ENCODE measurements around the gene IRF2BPL.
A peak's percentile ranks its signal among the peaks of the same experiment; 100 is the strongest.

The IRF2BPL gene

DNA sequence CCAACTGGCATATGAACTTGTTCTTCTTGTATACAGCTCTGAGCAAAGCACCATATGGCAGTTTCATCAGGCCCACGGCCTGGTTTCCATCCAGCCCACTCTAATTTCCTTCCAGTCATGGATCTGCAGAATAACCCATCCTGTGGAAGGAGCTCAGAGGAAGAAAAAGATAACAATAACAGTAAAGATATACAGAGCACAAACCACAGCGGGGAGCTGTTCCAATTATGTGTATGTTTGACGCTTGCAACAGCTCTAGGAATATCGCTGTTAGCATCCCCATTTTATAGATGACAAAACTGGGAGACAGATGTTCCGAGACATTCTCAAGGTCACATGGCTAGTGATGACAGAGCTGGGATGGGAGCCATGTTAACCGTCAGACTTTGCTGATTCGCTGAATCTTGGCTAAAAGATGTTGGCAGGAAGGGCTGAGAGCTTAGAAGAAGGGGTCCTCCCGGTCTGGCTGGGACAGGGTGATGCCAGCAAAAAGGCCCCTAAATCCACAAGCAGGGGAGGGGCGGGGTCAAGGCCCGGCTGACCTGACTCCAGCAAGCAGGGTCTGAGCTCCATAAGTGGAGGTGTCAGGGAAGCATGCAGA, 35.2 kb upstream of the IRF2BPL start:
- Mint-ChIP-seq H3K36me3 (ENCODE audit: low read depth) (no peaks in the 10 kb centered on the region), H3K27ac (peak overlapping the region; percentile 50), H3K9me3 (no peaks in the 10 kb centered on the region), H3K27me3 (peaks cover 15% of the 10 kb centered on the region), H3K4me3 (no peak overlapping the region), H3K4me1 (ENCODE audit: low read depth) (peaks cover 45% of the 10 kb centered on the region)
- intact Hi-C loops (cut with micrococcal nuclease): no loop called here

DNA sequence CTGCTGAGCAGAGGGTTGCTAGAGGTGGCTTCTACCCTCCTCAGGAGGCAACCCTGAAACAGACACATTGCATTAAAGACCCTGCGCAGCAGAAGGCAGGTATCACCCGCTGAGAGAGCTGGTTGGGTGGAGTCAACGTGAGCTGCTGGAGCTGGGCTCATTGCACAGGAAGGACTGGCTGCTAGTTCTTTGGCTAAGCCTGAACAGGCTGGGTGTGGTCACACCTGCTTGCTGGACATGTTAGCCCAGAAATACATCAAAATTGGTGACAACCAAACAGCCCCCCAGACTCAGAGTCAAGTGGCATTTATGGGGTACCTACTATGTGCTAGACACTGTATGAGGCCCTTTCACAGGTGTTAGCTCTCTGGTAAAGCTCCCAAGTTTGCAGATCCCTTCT, 33.8 kb upstream of the IRF2BPL start:
- H3K4me3 Mint-ChIP-seq: no peak overlapping the region
- H3K27ac Mint-ChIP-seq: no peak overlapping the region
- intact Hi-C loops (cut with micrococcal nuclease): no loop called here
- H3K36me3 Mint-ChIP-seq (ENCODE audit: low read depth): no peaks in the 10 kb centered on the region
- peaks cover 40% of the 10 kb centered on the region for H3K4me1 Mint-ChIP-seq (ENCODE audit: low read depth)
- H3K9me3 Mint-ChIP-seq: no peaks in the 10 kb centered on the region
- H3K27me3 Mint-ChIP-seq: peaks cover 11% of the 10 kb centered on the region

GRCh38 chr14:77061630-77062257, 33.2 kb upstream of the IRF2BPL start:
- Mint-ChIP-seq H3K9me3 (no peaks in the 10 kb centered on the region), H3K36me3 (ENCODE audit: low read depth) (no peaks in the 10 kb centered on the region), H3K4me1 (ENCODE audit: low read depth) (peaks cover 40% of the 10 kb centered on the region), H3K27ac (no peak overlapping the region), H3K4me3 (no peak overlapping the region), H3K27me3 (peaks cover 11% of the 10 kb centered on the region)
- intact Hi-C loops (cut with micrococcal nuclease): no loop called here

DNA sequence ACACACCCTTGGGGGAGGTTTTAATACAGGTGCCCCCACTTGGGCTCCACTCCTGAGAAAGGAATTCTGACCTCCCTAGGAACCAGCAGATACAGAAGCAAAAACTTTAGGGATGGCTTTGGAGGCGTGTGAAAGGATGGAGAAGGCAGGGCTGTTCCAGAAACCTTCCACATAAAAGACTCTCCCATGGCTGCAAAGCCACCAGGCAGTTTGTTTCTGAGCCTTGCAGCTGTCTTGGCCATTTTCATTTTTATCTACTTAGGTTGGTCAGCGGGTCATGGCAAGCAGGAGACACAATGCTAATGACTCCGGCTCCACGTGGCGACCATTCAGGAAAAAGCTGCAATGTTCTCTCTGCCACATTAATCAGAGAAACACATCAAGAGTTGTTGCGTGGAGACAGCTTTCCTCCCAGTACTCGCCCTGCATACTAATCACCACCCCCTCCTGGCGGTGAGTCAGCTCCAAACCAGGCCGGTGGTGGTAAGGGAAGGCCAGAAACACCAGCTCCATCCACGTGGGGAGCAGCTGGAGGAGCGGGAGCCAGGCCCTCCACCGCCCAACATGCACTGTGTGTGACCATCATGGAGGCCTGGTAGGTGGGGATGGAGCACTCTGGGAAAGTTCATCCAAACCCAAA, 30.9 kb upstream of the IRF2BPL start:
- Mint-ChIP-seq H3K4me3 (no peak overlapping the region), H3K9me3 (peaks cover 9% of the 10 kb centered on the region), H3K36me3 (ENCODE audit: low read depth) (no peaks in the 10 kb centered on the region), H3K27me3 (peaks cover 8% of the 10 kb centered on the region), H3K4me1 (ENCODE audit: low read depth) (peaks cover 24% of the 10 kb centered on the region), H3K27ac (no peak overlapping the region)
- intact Hi-C loops (cut with micrococcal nuclease): no loop called here

- no peaks in the 10 kb centered on the region for H3K36me3 Mint-ChIP-seq (ENCODE audit: low read depth)
- intact Hi-C loops (cut with micrococcal nuclease): no loop called here
- peaks cover 7% of the 10 kb centered on the region for H3K27me3 Mint-ChIP-seq
- H3K9me3 Mint-ChIP-seq: peaks cover 9% of the 10 kb centered on the region
- no peak overlapping the region for H3K4me3 Mint-ChIP-seq
- H3K27ac Mint-ChIP-seq: no peak overlapping the region
- H3K4me1 Mint-ChIP-seq (ENCODE audit: low read depth): peaks cover 21% of the 10 kb centered on the region
These were observed 30.3 kb upstream of the IRF2BPL start for GRCh38 chr14:77058785-77059184.

- H3K36me3 Mint-ChIP-seq (ENCODE audit: low read depth): no peaks in the 10 kb centered on the region
These were observed 29.6 kb upstream of the IRF2BPL start for GRCh38 chr14:77058117-77058516.

DNA sequence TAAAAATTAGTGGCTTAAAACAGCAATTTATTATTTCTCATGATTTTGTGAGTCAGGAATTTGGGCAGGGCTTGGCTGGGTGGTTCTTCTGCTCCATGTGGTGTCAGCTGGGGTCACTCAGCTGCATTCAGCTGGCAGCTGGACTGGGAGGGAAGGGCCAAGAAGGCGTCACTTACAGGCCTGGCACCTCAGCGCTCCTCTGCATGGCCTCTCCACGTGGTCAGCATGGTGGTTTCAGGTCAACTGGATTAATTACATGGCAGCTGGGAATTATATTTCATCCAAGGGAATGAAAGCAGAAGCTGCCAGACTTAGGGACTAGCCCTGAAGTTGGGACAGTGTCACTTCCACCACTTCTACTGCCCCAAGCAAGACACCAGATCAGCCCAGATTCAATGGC, 27.5 kb upstream of the IRF2BPL start:
- Mint-ChIP-seq H3K4me3 (no peak overlapping the region), H3K9me3 (peaks cover 9% of the 10 kb centered on the region), H3K27ac (no peak overlapping the region), H3K4me1 (ENCODE audit: low read depth) (peaks cover 34% of the 10 kb centered on the region), H3K36me3 (ENCODE audit: low read depth) (no peaks in the 10 kb centered on the region), H3K27me3 (peaks cover 3% of the 10 kb centered on the region)
- intact Hi-C loops (cut with micrococcal nuclease): no loop called here

More at GRCh38 chr14:77058117-77058516, 29.6 kb upstream of the IRF2BPL start:
- peaks cover 19% of the 10 kb centered on the region for H3K4me1 Mint-ChIP-seq (ENCODE audit: low read depth)
- peaks cover 9% of the 10 kb centered on the region for H3K9me3 Mint-ChIP-seq
- intact Hi-C loops (cut with micrococcal nuclease): no loop called here
- no peak overlapping the region for H3K27ac Mint-ChIP-seq
- H3K27me3 Mint-ChIP-seq: peaks cover 6% of the 10 kb centered on the region
- no peak overlapping the region for H3K4me3 Mint-ChIP-seq

DNA sequence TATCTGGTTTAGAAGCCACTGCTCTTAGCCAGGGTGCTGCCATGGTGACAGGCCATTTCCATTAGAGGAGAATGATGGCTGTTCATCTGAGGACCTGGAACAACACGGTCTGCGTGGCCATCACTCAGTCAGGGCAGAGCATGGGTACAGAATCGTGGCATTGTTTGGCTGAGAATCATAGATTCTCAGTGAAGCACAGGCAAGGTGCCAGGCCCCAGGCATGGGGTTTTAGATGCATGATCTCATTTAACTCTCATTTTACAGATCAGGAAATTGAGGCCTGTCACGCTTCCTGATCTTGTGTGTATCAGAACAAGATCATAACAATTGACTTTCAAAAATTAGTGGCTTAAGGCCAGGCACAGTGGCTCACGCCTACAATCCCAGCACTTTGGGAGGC, 26.8 kb upstream of the IRF2BPL start:
- Mint-ChIP-seq H3K36me3 (ENCODE audit: low read depth) (no peaks in the 10 kb centered on the region), H3K4me3 (no peak overlapping the region), H3K4me1 (ENCODE audit: low read depth) (peaks cover 41% of the 10 kb centered on the region), H3K9me3 (peaks cover 9% of the 10 kb centered on the region), H3K27ac (no peak overlapping the region), H3K27me3 (peaks cover 3% of the 10 kb centered on the region)
- intact Hi-C loops (cut with micrococcal nuclease): no loop called here

GRCh38 chr14:77053046-77053841, 24.7 kb upstream of the IRF2BPL start:
- intact Hi-C loops (cut with micrococcal nuclease): loop anchor here (1.0 to 5.0 kb wide), 2 partner anchors 36 to 140 kb away; no protein-coding TSS in a partner anchor
- H3K4me3 Mint-ChIP-seq: no peak overlapping the region
- H3K27me3 Mint-ChIP-seq: no peaks in the 10 kb centered on the region
- H3K9me3 Mint-ChIP-seq: peaks cover 9% of the 10 kb centered on the region
- H3K27ac Mint-ChIP-seq: no peak overlapping the region
- no peaks in the 10 kb centered on the region for H3K36me3 Mint-ChIP-seq (ENCODE audit: low read depth)
- H3K4me1 Mint-ChIP-seq (ENCODE audit: low read depth): peaks cover 31% of the 10 kb centered on the region

DNA sequence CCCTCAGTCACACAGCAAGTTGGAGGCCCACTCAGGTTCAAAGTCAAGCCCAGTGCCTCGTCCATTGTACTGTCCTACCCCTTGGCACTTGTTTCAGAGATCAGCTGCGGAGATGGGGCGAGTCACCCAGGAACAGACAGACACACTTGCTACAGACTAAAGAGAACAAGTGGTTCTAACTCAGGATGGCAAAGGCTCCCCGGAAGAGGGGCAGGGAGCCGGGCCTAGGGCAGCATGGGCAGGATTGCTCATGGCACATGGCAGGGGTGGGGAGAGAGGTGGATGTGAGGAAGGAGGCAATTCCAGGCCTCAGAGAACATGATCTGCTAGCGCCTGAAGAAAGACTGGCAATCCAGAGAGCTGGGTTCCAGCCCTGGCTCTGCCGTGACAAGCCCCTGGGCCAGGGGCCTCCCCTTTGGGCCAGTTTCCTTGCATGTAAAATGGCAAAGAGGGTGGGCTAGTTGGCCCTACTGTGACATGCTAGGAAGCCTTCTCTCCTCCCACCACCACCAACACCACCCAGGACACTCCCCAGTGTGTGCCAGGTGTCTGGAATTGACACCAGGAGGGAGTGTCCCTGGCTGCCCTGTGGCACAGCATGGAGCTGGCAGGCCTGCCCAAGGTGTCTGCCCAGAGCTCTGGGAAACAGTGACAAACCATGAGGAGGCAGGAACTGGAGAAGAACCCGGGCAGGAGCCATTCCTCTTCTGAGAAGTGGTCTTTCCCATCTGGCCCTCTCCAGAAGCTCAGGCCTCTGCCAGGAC, 24.0 kb upstream of the IRF2BPL start:
- peaks cover 9% of the 10 kb centered on the region for H3K9me3 Mint-ChIP-seq
- H3K4me3 Mint-ChIP-seq: no peak overlapping the region
- H3K4me1 Mint-ChIP-seq (ENCODE audit: low read depth): peaks cover 34% of the 10 kb centered on the region
- no peaks in the 10 kb centered on the region for H3K36me3 Mint-ChIP-seq (ENCODE audit: low read depth)
- H3K27me3 Mint-ChIP-seq: no peaks in the 10 kb centered on the region
- peak overlapping the region; percentile 73 for H3K27ac Mint-ChIP-seq
- intact Hi-C loops (cut with micrococcal nuclease): loop anchor here (1.0 to 5.0 kb wide), 2 partner anchors 35 to 139 kb away; no protein-coding TSS in a partner anchor

DNA sequence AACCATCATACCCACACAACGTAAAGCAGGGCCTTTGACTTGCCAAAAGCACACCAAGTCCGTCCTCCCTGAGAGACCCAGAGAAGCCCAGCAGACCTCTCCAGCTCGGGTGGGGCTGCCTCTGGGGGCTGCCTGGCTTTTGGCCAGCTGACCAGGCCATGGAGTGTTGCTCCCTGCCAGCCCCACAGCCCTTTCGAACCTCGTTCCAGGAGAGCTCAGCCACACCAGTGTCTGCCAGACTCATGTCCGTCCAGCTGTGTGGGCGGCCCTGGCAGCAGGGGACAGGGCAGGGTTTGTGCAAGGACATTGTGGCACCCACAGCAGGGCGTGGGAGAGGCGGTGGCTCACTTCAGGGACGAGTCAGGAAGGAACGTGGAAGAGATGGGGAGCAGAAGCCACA, 22.6 kb upstream of the IRF2BPL start:
- no peaks in the 10 kb centered on the region for H3K27me3 Mint-ChIP-seq
- intact Hi-C loops (cut with micrococcal nuclease): loop anchor here (5.0 kb wide), 1 partner anchor 34 kb away; no protein-coding TSS in a partner anchor
- no peaks in the 10 kb centered on the region for H3K36me3 Mint-ChIP-seq (ENCODE audit: low read depth)
- peaks cover 4% of the 10 kb centered on the region for H3K9me3 Mint-ChIP-seq
- peak overlapping the region; percentile 73 for H3K27ac Mint-ChIP-seq
- peaks cover 37% of the 10 kb centered on the region for H3K4me1 Mint-ChIP-seq (ENCODE audit: low read depth)
- H3K4me3 Mint-ChIP-seq: no peak overlapping the region

DNA sequence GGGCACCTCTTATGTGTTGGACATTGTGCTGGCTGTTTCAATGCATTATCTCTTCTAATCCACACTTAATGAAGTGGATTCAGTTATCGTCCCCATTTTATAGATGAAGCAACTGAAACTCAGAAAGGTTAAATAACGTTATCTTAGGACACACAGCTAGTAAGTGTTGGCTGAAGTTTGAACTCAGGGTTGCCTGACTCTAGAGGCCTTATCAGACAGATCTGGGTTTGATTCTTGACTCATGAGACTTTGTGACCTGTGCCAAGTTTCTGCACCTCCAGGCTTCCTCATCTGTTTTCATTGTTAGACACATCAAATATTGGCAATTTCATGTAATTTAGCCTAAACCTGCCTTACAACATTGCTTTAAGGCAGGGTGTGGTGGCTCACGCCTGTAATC, 18.2 kb upstream of the IRF2BPL start:
- Mint-ChIP-seq H3K4me3 (no peak overlapping the region), H3K36me3 (ENCODE audit: low read depth) (no peaks in the 10 kb centered on the region), H3K27me3 (no peaks in the 10 kb centered on the region), H3K9me3 (no peaks in the 10 kb centered on the region), H3K4me1 (ENCODE audit: low read depth) (peaks cover 60% of the 10 kb centered on the region), H3K27ac (no peak overlapping the region)
- intact Hi-C loops (cut with micrococcal nuclease): no loop called here

All from dendritic cell treated with granulocyte-macrophage colony-stimulating factor and Interleukin-4, amounts not matched to agents 40 ng/mL and 50 ng/mL, for 4 days (primary cell).